ENCODE measurements around the gene APOD.

Gene APOD

DNA sequence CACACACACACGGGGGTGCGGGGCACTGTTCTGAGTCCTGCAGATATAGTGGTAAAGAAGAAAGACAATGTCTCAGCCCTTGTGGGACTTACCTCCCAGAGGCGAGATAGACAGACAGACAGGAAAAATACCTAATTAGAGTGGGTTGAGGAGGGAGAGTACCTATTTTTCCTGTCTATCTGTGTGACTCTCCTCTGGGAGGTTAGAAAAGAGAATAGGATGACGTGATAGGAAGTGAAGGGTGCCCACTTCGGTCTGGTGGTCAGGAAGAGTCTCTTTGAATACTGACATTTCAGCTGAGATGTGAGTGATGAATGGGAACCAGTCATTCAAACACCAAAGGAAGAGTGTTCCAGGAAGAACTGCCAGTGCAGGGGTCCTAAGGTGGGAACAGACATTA lies 4.1 kb upstream of the APOD start:
- DNase-seq, result no peak

- DNase-seq, result no peak
Observed at GRCh38 chr3:195587406-195587805, 3.7 kb upstream of the APOD start.

- no peak for DNase-seq
Observed at GRCh38 chr3:195584543-195584870, 767 bp upstream of the APOD start.

- peak in 14 of 58 donors; percentile 8 to 44 (median 18) for DNase-seq
Observed at GRCh38 chr3:195582947-195583346, 793 bp downstream of the APOD start.

GRCh38 chr3:195580744-195581443 lies 2.8 kb downstream of the APOD start:
- peak in 50 of 58 donors; percentile 12 to 79 (median 40) for DNase-seq

GRCh38 chr3:195579281-195579680 lies 4.5 kb downstream of the APOD start:
- DNase-seq, result no peak

GRCh38 chr3:195578565-195578964 lies 5.2 kb downstream of the APOD start:
- DNase-seq, result no peak

DNA sequence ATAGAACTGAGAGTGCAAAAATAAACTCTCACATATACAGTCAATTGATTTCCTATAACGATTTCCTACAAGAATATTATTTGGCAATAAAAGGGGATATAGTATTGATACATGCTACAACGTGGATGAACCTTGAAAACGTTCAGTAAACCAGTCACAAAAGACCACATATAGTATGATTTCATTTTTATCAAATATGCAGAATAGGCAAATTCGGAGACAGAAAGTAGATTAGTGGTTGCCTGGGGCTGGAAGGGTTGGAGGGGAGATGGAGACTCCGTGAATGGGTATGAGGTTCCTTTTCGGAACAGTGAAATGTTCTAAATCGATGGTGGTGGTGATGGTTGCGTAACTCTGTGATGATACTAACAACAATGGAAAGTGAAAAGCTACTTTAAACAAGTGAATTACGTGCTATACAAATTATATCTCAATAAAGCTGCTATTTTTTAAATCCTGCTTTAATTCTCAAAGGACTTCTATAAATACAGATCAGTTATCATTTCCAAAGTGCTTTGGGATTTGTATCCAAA lies 6.0 kb downstream of the APOD start:
- no peak for DNase-seq

GRCh38 chr3:195574497-195575304 lies 9.0 kb downstream of the APOD start:
- DNase-seq, result no peak

GRCh38 chr3:195573611-195574496 lies 9.9 kb downstream of the APOD start:
- DNase-seq, result peak in 1 of 58 donors; percentile 17

- DNase-seq, result no peak
Observed at GRCh38 chr3:195571361-195571760, 12.4 kb downstream of the APOD start.

- no peak for DNase-seq
Observed at GRCh38 chr3:195570912-195571311, 12.8 kb downstream of the APOD start.

DNA sequence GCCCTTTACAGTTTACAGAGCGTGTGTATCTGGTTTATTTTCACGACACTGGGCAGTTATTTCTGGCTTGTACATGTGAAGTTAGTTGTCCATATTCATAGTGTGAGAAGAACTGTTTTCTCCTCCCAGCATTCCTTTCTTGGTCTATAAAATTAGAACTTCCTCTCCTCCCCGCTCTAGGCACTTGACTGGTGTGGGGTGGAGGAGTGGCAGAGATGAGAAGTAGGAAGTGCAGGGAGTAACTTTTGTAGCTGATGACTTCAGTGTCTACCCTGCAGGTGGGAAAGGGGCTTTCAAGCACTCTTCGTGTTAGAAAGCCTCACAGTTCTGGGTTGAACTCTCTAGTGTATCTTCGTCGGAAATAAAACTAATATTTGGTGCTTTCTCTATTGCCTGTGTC lies 13.4 kb downstream of the APOD start:
- DNase-seq, result no peak

GRCh38 chr3:195568630-195569029 lies 15.1 kb downstream of the APOD start:
- DNase-seq, result no peak

GRCh38 chr3:195566797-195567196 lies 16.9 kb downstream of the APOD start:
- DNase-seq, result no peak

- no peak for DNase-seq
Observed at GRCh38 chr3:195565716-195566115, 18.0 kb downstream of the APOD start.

DNA sequence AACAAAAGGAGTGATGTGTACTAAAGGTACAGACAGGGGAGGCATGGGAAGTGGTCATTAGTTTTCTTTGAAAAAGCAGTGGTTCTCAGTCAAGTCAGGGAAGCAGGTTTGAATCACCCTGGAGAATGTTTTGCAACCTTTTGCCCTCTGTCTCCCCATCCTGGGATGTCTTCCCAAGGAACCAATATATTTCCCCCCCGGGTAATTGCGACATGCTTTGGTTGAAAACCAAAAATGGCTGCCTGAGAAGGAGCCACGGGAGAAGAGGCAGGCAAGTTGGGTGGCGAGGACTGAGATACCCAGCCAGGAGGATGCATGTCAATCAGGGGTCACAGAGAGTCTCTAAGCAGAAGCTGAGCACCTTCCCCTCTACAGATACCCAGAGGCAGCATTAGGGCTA lies 20.4 kb downstream of the APOD start:
- DNase-seq, result no peak

DNA sequence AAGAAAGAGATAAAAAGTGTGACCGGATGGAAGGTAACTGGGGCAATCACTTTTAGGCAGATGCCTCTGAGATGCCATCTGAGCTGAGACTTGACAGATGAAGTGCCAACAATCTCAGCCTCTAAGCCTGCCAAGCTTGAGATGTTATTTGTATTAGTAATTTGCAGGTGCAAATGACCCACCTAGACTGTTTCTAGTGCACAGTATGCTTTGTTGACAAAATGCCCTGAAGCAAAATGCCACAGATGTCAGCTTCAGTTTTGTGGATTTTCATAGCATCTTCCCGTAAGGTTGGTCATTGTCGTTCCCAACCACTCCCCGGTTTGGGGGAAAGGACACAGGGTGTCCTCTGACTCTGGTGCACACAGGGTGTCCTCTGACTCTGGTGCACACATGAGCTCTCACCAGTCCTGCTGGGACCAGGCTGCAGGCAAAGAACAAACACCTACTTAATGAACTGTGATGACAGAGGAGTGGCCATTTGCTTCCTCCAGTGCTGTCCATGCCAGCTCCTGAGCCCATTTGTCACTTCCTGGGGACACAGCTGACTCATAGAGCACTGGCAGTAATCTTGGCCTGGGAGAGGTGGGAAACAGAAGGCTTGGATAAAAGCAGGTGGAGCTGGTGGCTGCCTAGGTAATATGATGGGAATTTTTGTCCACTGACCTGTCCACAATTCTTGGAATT lies 23.9 kb downstream of the APOD start:
- DNase-seq, result no peak

DNA sequence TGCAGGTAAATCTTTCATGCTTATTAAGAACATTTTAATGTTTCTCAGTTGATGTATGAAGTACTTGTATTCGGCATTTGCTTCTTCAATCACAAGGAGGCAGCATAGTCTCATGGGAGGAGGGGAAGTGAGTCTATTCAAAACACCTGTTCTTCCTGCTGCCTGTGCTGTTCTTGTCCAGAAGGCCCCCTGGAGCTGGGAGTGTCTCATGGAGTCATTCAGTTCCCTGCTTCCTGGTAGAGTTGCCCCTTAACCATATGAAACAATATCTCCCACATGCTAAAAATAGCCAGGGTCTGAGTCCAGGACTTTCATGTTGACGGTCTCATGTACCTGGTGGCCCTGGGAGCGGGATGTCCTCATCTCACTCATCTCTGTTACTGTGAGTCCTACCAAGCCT lies 25.1 kb downstream of the APOD start:
- DNase-seq, result no peak

DNA sequence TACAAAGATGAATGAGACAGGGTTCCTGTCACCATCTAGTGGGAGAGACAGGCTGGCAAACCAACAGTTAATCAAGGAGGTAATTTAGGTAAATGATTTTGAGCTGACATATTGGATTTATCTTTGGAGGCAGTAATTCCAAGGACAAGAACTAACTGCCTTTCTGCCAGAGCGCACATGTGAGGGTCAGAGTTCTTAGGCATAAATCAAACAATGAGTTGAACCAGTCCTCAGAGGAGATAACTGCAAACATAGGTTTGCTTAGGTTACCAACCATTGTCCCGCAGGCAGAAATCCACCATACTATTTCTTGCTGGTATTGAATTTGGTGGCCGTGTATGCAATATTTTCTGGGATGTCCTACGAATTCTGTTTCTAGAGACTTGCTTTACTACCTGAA lies 26.4 kb downstream of the APOD start:
- DNase-seq, result no peak

GRCh38 chr3:195556390-195556789 lies 27.4 kb downstream of the APOD start:
- DNase-seq, result peak in 13 of 58 donors; percentile 6 to 53 (median 23)

All from anterior cingulate cortex (tissue), 58 donors.